Measurements from ENCODE around the gene ALOX5. TPM values are rescaled to one million over a fixed set of nuclear protein-coding genes. Genes with fewer than 3 reads are reported as not detected.

Gene ALOX5
- total RNA-seq, 1 experiment from 2014 or later = 66.5 TPM

DNA sequence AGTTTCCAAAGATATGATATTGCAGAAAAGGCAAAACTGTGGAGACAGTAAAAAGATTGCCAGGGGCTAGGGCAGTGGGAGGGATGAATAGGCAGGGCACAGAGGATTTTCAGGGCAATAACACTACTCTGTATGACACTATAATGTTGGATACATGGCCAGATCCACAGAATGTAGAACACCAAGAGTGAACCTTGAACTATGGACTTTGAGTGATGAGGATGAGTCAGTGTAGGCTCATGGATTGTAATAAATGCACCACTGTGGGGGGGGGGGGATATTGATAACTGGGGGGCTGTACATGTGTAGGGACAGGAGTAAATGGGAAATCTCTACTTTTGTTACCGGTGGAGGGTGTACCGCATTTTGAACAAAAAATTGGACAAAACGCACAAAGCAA, 77.4 kb downstream of the ALOX5 start:
- H3F3A ChIP-seq (ENCODE audit: insufficient read depth, low read depth) = no peaks in the 10 kb centered on the region; the same call in 1 of the 2 replicates
- no peaks in the 10 kb centered on the region for H3K27me3 ChIP-seq (ENCODE audit: insufficient read depth, low read depth)
- intact Hi-C loops (cut with micrococcal nuclease; ENCODE audit: unreplicated experiment) = no loop called here
- no peak overlapping the region for H3K4me2 ChIP-seq
- no TSS peak for BruUV-seq (replicated peaks)
- H3K79me2 ChIP-seq (ENCODE audit: low read depth) = no peaks in the 10 kb centered on the region
- H3K4me1 ChIP-seq (replicated peaks; ENCODE audit: insufficient read depth) = no peaks in the 10 kb centered on the region
- no peaks in the 10 kb centered on the region for H3K36me3 ChIP-seq (ENCODE audit: low read depth)
- H3K9me2 ChIP-seq (ENCODE audit: insufficient read depth) = no peaks in the 10 kb centered on the region; the same call in 1 of the 2 replicates
- no peaks in the 10 kb centered on the region for H3K9me3 ChIP-seq (ENCODE audit: insufficient read depth, low read depth)
- no peak overlapping the region for H2AFZ ChIP-seq
- ChIA-PET POLR2A (ENCODE audit: unreplicated experiment) (no interaction called here), CTCF (no interaction called here)
- DNase-seq = no peak
- TF ChIP-seq CTCF (conservative IDR thresholded peaks at IDR 0.05) (no peak), EZH2 (IDR thresholded peaks at IDR 0.05; ENCODE audit: low read depth) (no peak)
- no peaks in the 10 kb centered on the region for H4K20me1 ChIP-seq (ENCODE audit: insufficient read depth)
- H3K27ac ChIP-seq = no peak overlapping the region
- no peak overlapping the region for H3K4me3 ChIP-seq

DNA sequence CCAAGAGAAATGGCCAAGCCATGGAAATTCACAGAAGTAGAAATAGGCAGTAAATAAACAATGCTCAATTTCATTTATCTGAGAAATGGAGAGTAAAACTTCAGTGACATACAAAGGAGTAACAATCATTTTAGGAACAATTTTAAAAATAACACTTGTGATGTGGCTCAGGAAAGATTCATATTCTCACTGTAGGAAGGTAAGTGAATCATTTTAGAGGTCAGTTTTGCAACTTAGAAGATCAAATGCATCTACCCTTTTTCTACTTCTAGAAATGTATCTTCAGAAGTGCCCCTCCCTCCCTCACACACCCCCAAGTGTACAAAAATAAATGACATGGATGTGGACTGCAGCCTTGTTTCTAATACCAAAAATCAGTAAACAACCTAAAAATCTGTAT, 78.3 kb downstream of the ALOX5 start:
- CTCF ChIA-PET = interaction anchor here (0.6 kb wide), 1 partner anchor 224 kb away, joined by 7 read pairs; no protein-coding TSS in a partner anchor
- intact Hi-C loops (cut with micrococcal nuclease; ENCODE audit: unreplicated experiment) = no loop called here
- Histone ChIP-seq H3K4me2 (no peak overlapping the region), H3K27ac (no peak overlapping the region), H3F3A (ENCODE audit: insufficient read depth, low read depth) (no peaks in the 10 kb centered on the region; the same call in 1 of the 2 replicates), H2AFZ (no peak overlapping the region), H3K9me2 (ENCODE audit: insufficient read depth) (no peaks in the 10 kb centered on the region; the same call in 1 of the 2 replicates), H3K27me3 (ENCODE audit: insufficient read depth, low read depth) (no peaks in the 10 kb centered on the region), H3K4me1 (replicated peaks; ENCODE audit: insufficient read depth) (no peaks in the 10 kb centered on the region), H3K36me3 (ENCODE audit: low read depth) (no peaks in the 10 kb centered on the region), H3K4me3 (no peak overlapping the region), H4K20me1 (ENCODE audit: insufficient read depth) (no peaks in the 10 kb centered on the region), H3K9me3 (ENCODE audit: insufficient read depth, low read depth) (no peaks in the 10 kb centered on the region), H3K79me2 (ENCODE audit: low read depth) (no peaks in the 10 kb centered on the region)
- TF ChIP-seq CTCF (conservative IDR thresholded peaks at IDR 0.05) (no peak), EZH2 (IDR thresholded peaks at IDR 0.05; ENCODE audit: low read depth) (no peak)
- no TSS peak for BruUV-seq (replicated peaks)
- no peak for DNase-seq
- POLR2A ChIA-PET (ENCODE audit: unreplicated experiment) = no interaction called here

DNA sequence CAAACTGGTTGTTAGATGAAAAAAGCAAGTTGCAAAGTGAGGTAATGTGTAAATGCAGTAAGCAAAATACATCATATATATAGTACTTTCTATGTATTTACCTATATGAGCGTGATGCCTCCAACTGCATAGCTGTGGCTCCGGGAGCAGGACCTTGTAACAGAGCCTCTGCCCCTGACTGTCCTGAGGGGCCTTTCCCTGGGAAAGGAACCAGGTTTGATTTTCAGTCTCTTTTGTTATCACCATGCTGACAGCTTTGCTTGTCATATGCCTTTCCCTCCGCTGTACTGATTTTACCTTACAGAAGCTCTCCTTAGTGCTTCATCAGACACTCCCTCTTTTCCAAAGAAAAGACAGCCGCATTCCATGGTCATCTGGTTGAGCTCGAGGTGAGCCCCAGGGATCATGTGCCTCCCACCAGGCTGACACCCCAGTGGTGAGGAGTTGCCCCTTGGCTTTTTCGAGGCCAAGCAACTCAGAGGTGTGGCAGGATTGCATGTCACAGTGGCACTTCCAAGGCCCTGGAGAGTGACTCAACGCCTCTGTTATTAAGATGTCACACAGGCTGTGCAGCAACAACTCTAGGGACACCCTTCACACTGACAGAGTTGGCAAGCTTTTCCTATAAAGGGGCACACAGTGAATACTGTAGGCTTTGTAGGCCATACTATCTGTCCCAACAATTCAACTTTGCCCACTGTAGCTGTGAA, 78.9 kb downstream of the ALOX5 start:
- TF ChIP-seq CTCF (conservative IDR thresholded peaks at IDR 0.05) = no peak
- no peak for TF ChIP-seq EZH2 (IDR thresholded peaks at IDR 0.05; ENCODE audit: low read depth)
- H4K20me1 ChIP-seq (ENCODE audit: insufficient read depth) = no peaks in the 10 kb centered on the region
- no peaks in the 10 kb centered on the region for H3K9me3 ChIP-seq (ENCODE audit: insufficient read depth, low read depth)
- H3K4me3 ChIP-seq = no peak overlapping the region
- no peaks in the 10 kb centered on the region for H3K9me2 ChIP-seq (ENCODE audit: insufficient read depth)
- no peak overlapping the region for H3K27ac ChIP-seq
- no peak for DNase-seq
- H3K27me3 ChIP-seq (ENCODE audit: insufficient read depth, low read depth) = no peaks in the 10 kb centered on the region
- H2AFZ ChIP-seq = no peak overlapping the region
- BruUV-seq (replicated peaks) = no TSS peak
- H3K79me2 ChIP-seq (ENCODE audit: low read depth) = no peaks in the 10 kb centered on the region
- POLR2A ChIA-PET (ENCODE audit: unreplicated experiment) = no interaction called here
- intact Hi-C loops (cut with micrococcal nuclease; ENCODE audit: unreplicated experiment) = no loop called here
- H3K4me1 ChIP-seq (replicated peaks; ENCODE audit: insufficient read depth) = no peaks in the 10 kb centered on the region
- no peaks in the 10 kb centered on the region; the same call in 1 of the 2 replicates for H3F3A ChIP-seq (ENCODE audit: insufficient read depth, low read depth)
- CTCF ChIA-PET = interaction anchor here (0.6 to 0.8 kb wide), 2 partner anchors 15 to 223 kb away, joined by 3 to 7 read pairs; no protein-coding TSS in a partner anchor
- no peaks in the 10 kb centered on the region for H3K36me3 ChIP-seq (ENCODE audit: low read depth)
- no peak overlapping the region for H3K4me2 ChIP-seq
